Fibroblast of skin of scalp (primary cell): ENCODE measurements around the gene OR2A1. TPM values are rescaled to one million over a fixed set of nuclear protein-coding genes. Genes with fewer than 3 reads are reported as not detected.
"Not testable (repeated sequence)": the region's sequence is repeated elsewhere in the genome, so short reads cannot be mapped to it uniquely, and the experiment has no call there.

Experiments
- DNase-seq: peaks from one replicate; pipeline ENCODE4 v3.0.0-alpha.2; 2013
- polyA plus RNA-seq, 2 experiments: library from polyadenylated mRNA; unstranded; fragments of 120-200 nt; gene quantifications; one replicate each; pipeline ENCODE4 v1.2.1, GENCODE V29; 2013; ENCODE audit not compliant: insufficient read length in 2 of 2

Gene OR2A1
- polyA plus RNA-seq (2013, experiment 1 of 2; ENCODE audit: insufficient read length) = not detected
- not detected for polyA plus RNA-seq (2013, experiment 2 of 2; ENCODE audit: insufficient read length)

DNA sequence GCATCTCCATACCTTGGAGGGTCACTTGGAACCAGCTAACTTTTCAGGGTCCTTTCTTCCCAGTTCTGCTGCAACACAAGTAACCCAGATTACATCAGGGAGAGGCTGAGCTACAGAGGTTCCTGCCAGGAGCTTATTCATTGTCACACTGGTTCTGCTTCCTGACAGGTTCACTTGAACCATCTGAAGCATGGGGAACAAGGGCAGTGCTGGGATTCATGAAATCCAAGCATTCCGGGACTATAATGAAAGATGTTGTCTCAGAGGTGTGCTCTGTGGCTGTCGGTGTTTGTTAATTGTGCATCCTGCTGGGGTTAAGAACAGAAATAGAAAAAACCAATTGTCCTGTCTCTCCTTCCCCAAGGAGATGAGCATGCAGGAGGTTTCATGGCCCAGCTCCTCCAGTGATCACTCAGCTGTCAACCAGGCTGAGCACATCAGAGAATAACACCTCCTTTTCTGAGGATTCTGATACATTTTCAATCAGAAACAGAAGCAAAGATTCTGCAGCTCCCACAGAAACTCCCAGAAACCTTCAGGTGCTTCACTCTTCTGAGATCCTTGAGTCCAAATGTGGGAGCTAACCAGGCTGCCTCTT is at the start of gene OR2A1:
OR2A1 (plus strand) TSS at position 548 of the 598 bp plus-strand sequence. CDS start 5,706 bp downstream, outside the sequence.
- DNase-seq = not testable (repeated sequence)

DNA sequence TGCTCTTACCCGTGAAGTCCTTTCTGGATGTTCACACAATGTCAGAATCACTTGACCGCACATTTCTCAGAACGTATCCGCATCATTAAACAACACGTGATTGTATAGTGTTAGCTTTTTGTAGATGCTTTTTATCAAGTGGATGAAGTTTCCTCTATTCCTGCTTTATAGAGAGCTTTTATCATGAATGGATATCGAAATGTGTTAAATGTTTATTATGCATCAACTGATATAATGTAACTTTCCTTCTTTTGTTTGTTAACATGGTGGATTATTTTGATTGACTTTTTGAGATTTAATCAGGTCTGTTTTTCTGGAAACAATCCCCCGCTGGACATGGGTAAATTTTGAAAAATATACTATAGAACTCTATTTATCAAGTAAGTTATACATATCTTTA is 47.5 kb upstream of the OR2A1 start, which contains the start of gene OR2A7:
OR2A7 (minus strand) TSS at position 101 of the 400 bp plus-strand sequence. CDS start 5,164 bp downstream, outside the sequence.
- DNase-seq = not testable (repeated sequence)

GRCh38 chr7:144269188-144269587 is 43.0 kb upstream of the OR2A1 start, which contains the start of gene CTAGE8:
Gene CTAGE8 (minus strand): TSS chr7:144269288. CDS start chr7:144269250, 38 bp downstream.
- not testable (repeated sequence) for DNase-seq

GRCh38 chr7:144275281-144275680 is 36.9 kb upstream of the OR2A1 start:
- DNase-seq = not testable (repeated sequence)

- not testable (repeated sequence) for DNase-seq
These were observed 32.2 kb upstream of the OR2A1 start for GRCh38 chr7:144280010-144280409.

DNA sequence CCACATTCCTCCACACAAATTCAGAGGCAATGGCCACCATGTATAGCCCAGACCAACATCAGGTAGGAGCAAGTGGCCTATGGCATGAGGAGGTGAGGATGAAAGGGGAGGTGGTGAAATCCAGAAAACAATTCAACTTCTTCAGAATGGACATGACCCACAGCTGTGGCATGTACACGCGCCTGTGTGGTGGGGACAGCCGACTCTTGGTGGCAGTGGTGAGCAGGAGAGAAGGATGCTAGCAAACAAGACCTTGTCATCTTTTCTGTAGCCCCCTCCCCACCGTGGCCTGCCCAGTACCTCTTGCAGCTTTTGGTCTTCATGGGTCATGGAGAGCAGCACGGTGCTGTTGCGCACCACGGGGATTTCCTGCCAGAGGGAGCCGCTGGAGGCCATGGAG is 30.2 kb upstream of the OR2A1 start:
- DNase-seq = not testable (repeated sequence)

- not testable (repeated sequence) for DNase-seq
These were observed 29.7 kb upstream of the OR2A1 start for GRCh38 chr7:144282490-144282889.

- not testable (repeated sequence) for DNase-seq
These were observed 28.5 kb upstream of the OR2A1 start for GRCh38 chr7:144283716-144284115.

DNA sequence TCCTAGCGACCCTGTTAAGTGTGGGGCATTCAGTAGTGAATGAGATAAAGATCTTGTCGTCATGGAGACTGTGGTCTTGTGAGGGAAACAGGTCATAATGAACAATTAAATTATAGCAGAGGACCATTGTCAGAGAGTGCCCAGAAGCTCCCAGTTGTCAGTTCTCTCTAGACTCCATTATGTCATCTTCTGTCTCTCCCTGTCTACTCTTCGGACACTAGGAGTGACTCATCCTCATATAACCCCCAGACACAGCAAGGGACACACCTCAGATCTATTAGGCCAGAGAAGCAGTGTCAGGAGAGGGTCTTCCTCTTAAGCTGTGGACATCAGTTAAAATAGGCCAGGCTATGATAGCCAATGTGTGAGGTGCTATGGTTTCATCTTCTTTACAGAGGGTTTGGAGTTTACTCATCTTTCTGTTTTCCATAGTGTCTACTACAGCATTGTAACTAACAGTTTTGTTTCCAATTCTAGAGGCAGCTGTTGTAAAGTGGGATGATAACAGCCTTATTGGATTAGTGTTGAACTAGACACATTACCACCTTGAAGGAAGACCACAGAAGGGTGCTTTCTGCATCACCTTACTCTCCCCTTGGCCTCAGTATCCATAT is 24.9 kb upstream of the OR2A1 start:
- not testable (repeated sequence) for DNase-seq

GRCh38 chr7:144291607-144292006 is 20.6 kb upstream of the OR2A1 start:
- not testable (repeated sequence) for DNase-seq

GRCh38 chr7:144292384-144293161 is 19.6 kb upstream of the OR2A1 start:
- DNase-seq = not testable (repeated sequence)

- not testable (repeated sequence) for DNase-seq
These were observed 18.3 kb upstream of the OR2A1 start for GRCh38 chr7:144293794-144294499.

- not testable (repeated sequence) for DNase-seq
These were observed 9.5 kb upstream of the OR2A1 start for GRCh38 chr7:144302578-144303303.

GRCh38 chr7:144303607-144304006 is 8.6 kb upstream of the OR2A1 start:
- DNase-seq = not testable (repeated sequence)

GRCh38 chr7:144305156-144305555 is 7.1 kb upstream of the OR2A1 start:
- not testable (repeated sequence) for DNase-seq

DNA sequence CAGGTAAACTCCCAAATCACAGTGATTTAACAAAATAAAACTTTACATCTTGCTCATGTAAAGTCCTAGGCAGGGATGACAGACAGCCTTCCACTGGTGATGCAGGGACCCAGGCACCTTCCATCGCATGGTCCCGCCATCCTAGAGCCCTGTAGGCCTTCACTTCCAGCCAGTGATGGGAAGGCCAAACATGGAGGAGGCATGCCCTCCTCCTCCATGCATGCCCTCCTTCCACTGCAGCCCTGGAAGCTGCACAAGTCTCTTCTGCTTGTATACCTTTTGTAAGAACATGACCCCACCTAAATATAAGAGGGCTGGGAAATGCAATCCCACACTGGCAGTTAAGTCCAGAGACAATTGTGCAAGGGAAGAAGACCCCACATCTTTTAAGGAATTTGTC is 2.5 kb upstream of the OR2A1 start:
- not testable (repeated sequence) for DNase-seq

DNA sequence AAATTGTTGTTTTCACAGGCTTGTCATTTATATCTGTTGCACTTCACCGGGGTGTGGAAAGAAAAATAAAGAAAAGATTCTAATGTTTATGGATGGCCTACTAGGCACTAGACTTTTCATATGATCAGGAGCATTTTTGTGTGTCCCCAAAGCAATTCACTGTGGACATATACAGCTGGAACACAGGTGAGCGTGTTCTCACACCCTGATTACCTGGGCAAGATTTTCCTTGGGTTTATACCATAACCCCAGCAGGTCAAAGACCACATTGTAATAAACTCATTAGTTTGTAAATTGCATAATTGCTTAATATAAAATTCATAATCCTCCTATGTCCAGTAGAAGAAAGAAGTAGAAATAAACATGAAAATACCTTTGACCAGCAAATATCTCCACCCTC is 1.0 kb upstream of the OR2A1 start:
- not testable (repeated sequence) for DNase-seq

DNA sequence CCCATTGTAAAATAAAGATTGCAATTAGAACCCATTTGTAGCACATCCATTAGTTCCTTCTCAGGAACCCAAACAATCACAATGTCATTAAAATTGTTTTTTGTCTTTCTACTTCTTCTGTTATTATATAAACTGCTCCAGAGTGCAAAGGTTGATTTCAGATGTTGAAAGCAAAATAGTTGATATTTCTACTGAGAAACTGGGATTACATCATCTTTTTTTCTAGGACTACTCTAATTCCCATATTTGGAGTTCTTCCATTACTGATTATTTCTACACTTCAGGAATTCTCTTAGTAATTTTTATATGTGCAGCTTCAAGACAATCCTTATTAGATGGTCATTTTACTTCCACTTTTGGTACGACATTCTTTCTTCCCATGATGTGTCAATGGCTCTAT is 5.3 kb downstream of the OR2A1 start:
- DNase-seq = not testable (repeated sequence)

GRCh38 chr7:144319547-144319946 is 7.3 kb downstream of the OR2A1 start:
- not testable (repeated sequence) for DNase-seq

GRCh38 chr7:144321677-144322206 is 9.5 kb downstream of the OR2A1 start:
- DNase-seq = not testable (repeated sequence)

DNA sequence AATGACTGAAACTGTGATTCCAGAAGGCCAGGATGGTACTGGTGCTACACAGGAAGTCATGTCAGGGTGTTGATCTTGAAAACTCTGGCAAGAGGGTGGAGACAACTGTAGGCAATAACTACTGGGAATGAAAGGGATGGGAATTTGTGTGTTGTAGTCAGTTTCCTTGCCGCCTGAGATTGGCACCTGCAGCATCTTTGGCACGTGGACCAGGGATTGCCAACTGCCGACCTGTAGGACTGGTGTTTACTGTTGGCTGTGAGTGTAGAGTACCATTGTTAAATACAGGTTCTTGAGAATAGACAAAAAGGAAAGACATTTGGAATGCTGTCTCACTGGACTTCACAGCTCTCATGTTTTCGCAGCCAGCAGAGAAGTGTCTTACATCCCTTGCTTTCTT is 11.1 kb downstream of the OR2A1 start:
- not testable (repeated sequence) for DNase-seq
